Hematopoietic multipotent progenitor cell treated with erythropoietin and hydrocortisone succinate and interleukin-3 and kit ligand, for 8 days (in vitro differentiated cells): ENCODE results near the gene TBC1D19.
A peak's percentile ranks its signal among the peaks of the same experiment; 100 is the strongest.
"Not testable (repeated sequence)": the region's sequence is repeated elsewhere in the genome, so short reads cannot be mapped to it uniquely, and the experiment has no call there.

Experiments used
- DNase-seq: peaks from one replicate; pipeline ENCODE4 v3.0.0-alpha.2; 2015

Gene TBC1D19, protein sequence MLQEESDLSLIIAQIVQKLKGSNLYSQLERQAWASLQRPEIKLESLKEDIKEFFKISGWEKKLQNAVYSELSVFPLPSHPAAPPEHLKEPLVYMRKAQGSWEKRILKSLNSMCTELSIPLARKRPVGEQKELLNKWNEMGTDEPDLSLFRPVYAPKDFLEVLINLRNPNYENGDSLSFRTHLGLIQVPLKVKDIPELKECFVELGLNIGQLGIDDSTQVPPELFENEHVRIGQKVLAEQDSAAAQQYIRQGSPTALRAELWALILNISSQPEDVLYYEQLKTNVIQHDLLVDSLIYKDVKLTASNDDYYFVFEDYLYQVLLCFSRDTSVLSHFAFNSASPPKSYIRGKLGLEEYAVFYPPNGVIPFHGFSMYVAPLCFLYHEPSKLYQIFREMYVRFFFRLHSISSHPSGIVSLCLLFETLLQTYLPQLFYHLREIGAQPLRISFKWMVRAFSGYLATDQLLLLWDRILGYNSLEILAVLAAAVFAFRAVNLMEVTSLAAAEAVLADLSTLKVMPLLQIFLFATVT

GRCh38 chr4:26583865-26584652 lies at the start of gene TBC1D19:
Gene TBC1D19 (plus strand): TSS chr4:26584084. CDS start chr4:26584194, 110 bp downstream.
- DNase-seq, result peak; percentile 87

DNA sequence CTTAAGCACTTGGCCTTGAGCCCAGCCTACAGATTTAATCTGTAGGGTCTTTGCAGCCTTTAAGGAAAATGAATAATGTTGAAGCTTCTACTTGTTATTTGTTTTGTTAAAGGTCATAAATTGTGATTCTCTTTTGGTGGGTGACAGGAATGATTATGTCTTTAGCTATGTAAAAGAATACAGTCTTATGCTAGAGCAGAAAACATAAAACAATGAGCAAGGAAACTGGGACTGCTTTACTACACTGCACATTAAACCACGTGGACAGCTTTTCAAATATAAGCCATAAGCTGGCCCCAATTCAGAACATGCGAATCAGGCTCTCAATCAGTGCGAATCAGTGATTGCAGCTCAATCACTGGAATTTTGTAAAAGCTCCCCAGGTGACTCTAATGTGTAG lies 40.9 kb upstream of the TBC1D19 start:
- DNase-seq, result no peak

GRCh38 chr4:26544421-26544820 lies 39.5 kb upstream of the TBC1D19 start:
- DNase-seq, result no peak

GRCh38 chr4:26548379-26548778 lies 35.5 kb upstream of the TBC1D19 start:
- DNase-seq, result not testable (repeated sequence)

GRCh38 chr4:26557164-26557563 lies 26.7 kb upstream of the TBC1D19 start:
- no peak for DNase-seq

- no peak for DNase-seq
Observed at GRCh38 chr4:26558166-26558895, 25.6 kb upstream of the TBC1D19 start.

GRCh38 chr4:26566133-26566532 lies 17.8 kb upstream of the TBC1D19 start:
- no peak for DNase-seq

DNA sequence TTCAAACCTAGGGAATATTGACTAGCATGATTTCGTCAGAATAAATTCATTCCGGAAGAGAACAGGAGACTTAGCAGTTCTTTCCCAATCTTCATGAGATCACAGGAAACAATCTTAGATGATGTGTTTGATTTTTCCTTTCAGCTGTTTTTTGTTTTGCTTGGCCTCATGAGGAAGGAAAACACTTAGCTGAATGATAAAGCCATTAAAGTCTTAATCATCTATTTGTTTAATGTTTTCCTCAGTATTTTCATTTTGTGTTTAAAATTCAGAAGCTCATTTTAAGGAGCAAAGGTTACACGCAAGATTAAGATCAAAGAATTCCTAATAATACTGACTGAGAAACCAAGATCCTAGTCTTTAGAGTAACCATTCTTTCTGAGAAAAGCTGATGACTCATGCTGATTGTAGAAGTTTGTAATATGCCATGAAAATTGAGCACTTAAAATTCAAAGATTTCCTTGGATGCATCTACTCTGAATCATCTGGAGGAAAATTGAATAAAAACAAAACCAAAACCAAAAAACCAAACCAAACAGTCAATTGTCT lies 15.4 kb upstream of the TBC1D19 start:
- no peak for DNase-seq

DNA sequence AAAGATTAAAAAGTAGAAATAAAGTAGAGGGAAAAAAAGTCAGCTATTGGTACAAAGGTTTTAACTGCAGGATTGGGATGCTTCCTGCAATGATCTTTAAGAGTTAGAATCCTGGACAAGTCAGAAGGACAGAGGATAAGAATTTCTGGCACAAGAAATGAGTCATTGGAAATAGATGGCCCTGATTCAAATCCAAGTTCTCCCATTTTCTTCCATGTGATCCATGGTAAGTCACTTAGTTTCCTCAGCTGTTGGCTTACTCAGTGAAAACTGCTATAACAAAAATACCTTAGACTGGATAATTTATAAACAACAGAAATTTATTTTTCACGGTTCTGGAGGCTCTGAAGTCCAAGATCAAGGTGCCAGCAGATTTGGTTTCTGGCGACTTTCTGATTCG lies 13.3 kb upstream of the TBC1D19 start:
- no peak for DNase-seq

DNA sequence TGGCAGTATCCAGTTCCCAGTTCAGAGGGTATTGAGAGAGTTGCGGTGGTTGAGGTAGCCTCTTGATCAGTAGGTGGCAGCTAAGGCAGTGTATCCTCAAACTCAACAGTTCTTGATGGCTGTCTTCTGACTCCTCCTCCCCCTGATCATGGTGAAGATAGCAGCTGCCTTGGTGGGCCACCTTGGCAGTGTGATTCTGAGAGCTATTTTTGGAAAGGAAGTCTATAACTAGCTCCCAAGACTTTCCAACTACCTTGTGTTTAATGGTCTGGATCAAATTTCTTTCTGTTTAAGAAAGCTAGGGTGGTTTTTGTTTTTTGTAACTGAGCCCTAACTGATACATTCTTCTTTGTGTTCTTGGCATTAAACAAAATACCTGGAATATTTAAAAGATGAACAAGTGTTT lies 10.5 kb upstream of the TBC1D19 start:
- no peak for DNase-seq

DNA sequence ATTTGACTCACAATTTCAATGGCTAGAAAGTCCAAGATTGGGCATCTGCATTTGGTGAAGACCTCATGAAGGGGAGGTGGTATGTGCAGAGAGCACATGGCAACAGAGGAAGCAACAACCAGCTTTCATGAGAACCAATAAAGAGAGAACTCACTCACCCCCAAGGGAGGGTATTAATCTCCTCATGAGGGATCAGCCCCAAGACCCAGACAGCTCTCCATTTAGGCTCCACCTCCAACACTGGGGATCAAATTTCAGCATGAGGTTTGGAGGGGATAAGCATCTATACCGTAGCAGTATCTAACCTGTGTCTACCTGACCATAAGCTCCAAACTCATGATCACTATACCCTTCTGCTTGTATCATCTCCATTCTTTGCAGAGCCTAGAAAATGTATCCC lies 9.3 kb upstream of the TBC1D19 start:
- no peak for DNase-seq

- DNase-seq, result no peak
Observed at GRCh38 chr4:26576231-26576739, 7.6 kb upstream of the TBC1D19 start.

DNA sequence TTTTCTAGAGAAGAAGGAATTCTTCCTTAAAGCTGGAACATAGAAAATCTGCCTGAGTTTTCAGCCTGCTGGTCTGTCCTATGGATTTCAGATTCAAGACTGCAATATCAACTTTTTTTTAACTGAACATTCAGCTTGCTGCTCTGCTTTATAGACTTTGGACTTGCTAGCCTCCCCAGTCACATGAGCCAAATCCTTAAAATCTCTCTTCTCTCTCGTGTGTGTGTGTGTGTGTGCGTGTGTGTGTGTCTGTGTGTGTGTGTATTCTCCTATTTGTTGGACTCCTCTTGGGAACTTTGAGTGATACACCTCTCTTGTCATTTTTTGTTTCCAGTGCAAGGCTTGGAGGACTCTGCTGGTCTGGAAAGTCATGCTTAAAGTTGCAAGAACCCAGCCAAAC lies 6.8 kb upstream of the TBC1D19 start:
- DNase-seq, result no peak

DNA sequence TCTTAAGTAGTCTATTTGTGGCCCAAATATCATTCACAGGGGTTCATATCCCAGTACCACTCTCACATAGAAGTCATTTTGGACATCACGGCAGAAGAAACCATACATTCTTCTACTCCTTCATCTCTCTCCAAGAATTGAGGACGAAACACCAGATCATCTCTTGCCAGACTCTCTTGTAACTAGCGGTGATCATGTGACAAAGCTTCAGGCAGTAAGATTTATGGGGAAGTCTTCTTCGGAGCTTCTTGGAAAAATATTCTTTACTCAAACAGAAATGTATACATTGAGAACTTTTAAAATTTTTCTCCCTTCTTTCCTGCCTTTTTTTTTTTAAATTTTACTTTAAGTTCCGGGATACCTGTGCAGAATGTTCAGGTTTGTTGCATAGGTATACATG lies 4.7 kb upstream of the TBC1D19 start:
- no peak for DNase-seq

DNA sequence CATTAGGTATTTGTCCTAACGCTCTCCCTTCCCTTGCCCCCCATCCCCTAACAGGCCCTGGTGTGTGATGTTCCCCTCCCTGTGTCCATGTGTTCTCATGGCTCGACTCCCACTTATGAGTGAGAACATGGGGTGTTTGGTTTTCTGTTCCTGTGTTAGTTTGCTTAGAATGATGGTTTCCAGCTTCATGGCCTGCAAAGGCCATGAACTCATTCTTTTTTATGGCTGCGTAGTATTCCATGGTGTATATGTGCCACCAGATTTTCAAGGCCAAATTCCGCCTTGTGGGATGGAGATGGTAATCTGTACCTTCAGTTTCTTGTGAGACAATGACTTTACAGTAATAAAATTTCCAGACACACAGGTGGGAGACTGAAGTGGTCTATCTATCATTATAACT lies 2.5 kb upstream of the TBC1D19 start:
- DNase-seq, result not testable (repeated sequence)

DNA sequence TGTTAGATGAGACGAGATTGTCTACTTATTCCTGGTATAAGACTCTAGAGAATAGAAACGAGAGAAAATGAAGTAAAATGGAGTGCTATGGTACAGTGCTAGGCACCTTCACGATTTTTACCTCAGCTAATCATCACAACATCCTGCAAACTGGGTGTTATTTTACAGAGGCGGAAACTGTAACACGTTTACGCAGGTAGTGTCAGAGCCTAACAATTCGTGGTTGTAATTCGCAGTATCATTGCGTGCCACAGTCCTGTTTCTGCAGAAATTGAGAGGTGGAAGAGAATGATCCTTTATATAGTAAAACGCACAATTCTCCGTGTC lies 383 bp upstream of the TBC1D19 start:
- no peak for DNase-seq

DNA sequence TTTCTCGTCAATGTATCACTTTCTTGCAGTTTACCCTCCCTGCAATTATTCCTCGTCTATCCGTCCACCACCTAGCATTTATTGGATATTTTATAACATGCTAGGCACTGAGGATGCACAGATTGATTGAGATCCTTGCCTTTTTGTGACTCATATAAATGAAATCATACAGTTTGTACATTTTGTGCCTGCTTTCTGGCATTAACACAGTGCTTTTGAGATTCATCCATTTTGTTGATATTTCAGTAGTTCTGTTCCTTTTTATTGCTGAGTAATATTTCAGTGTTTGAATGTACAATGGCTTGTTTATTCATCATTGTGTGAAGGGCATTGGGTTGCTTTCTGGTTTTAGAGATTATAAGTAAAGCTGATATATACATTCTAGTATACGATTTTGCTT lies 841 bp downstream of the TBC1D19 start:
- no peak for DNase-seq

DNA sequence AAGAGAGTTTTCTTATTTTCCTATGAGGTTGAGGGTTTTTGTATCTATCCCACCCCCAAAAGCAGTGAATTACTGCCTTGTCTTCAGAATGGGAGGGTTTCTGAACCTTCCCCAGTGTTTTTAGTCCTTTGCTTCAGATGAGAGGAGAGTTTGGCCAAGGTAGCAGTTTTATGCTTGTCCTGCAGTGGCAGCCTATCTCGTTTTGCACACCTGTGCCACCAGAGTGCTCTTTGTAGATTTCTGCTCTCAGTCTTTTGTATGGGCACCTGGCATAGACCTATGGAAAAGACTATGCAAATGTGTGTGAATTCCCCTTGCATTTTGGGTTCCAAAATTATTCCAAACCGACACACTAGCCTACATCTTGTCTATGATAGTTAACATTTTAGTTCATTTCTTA lies 5.8 kb downstream of the TBC1D19 start:
- no peak for DNase-seq

DNA sequence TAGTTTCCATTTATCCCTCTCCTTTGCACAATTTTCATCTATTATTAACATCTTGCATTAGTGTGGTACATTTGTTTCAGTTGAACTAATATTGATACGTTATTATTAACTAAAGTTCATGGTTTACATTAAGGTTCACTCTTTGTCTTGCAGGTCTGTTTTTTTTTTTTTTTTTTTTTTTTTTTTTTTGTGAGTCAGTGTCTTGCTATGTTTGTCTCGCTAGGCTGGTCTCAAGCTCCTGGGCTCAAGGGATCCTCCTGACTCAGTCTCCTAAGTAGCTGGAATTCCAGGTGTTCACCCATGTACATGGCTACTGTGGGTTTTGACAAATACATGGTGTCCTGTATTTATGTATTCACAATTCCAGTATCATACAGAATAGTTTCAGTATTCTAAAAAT lies 6.8 kb downstream of the TBC1D19 start:
- DNase-seq, result no peak

GRCh38 chr4:26593557-26593956 lies 9.7 kb downstream of the TBC1D19 start:
- not testable (repeated sequence) for DNase-seq

- DNase-seq, result no peak
Observed at GRCh38 chr4:26594371-26594770, 10.5 kb downstream of the TBC1D19 start.

- DNase-seq, result no peak
Observed at GRCh38 chr4:26594778-26595177, 10.9 kb downstream of the TBC1D19 start.

DNA sequence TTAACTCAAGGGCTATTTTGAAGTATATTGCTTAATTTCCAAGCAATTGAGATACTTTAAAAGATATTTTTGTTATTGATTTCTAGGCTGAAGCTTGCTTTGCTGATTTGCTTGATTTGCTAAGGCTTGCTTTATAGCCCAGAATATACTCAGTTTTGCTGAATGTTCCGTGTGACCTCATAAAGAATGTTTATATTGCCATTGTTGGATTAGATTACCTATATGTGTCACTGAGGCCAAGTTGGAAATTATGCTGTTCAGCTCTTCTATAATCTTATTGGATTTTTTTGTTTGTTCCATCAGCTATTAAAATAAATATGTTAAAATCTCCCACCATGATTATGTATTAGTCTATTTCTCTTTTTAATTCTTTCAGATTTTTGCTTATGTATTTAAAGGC lies 13.0 kb downstream of the TBC1D19 start:
- DNase-seq, result no peak
